GM21619 (cell line): ENCODE data around the gene SEC63.
"Not testable (repeated sequence)": the region's sequence is repeated elsewhere in the genome, so short reads cannot be mapped to it uniquely, and the experiment has no call there.

Source experiments
- ATAC-seq: cut with Tn5 transposase; IDR thresholded peaks from one replicate; pipeline ENCODE4 v1.9.1; 2021; ENCODE audit not compliant: unreplicated experiment

SEC63 gene

DNA sequence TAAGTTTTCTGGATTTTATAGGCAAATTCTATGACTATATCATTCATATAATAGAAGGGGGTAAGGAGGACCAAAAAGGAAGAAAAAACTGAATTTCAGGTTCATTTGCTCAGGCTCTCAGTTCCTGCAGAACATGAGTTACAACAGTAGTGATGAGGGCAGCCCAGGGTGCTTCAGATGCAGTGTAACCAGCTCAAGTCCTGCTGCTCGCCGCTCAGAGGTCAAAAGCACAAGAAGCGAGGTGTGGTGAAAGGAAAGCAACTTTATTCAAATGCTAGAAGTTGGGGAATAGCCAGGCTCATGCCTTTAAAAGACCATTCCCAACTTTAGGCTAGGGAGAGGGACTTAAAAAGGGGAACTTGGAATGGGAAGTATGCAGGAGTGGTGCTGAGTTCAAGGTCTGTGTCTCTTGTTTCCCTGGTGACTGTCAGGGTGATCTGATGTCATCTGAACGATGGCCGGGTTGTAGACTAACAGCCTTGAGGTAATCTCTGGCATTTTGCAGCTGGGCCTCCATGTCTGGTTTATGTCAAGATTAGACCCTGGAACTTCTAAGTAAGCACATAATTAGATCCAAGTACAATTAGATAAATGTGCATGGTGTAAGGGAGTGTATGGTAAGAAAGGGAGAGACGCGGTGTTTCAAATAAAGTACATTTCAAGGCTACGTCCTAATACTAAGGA is 14.5 kb upstream of the SEC63 start:
- ATAC-seq = no peak

DNA sequence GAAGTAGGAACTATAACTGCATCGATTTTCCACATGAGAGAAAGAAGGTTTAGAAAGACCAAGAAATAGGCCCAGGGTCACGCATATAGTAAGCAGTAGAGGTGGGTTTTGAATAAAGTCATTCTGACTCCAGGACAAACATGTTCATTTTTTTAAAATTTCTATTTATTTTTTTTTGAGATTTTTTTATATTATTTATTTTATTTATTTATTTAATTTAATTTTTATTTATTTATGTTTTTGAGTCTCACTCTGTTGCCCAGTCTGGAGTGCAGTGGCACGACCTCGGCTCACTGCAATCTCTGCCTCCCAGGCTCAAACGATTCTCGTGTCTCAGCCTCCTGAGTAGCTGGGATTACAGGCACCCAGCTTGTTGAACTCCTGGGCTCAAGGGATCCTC is 13.2 kb upstream of the SEC63 start:
- no peak for ATAC-seq

DNA sequence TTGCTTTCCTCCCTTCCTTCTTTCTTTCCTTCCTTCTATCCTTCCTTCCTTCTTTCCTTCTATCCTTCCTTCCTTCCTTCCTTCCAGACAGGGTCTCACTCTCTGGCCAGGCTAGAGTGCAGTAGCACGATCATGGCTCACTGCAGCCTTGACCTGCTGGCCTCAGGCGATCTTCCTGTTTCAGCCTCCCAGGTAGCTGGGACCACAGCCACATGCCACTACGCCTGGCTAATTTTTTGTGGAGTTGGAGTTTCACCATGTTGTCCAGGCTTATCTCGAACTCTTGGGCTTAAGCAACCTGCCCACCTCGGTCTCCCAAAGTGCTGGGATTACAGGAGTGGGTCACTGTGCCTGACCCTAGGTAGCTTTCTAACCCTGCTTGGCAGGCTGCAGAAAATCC is 12.2 kb upstream of the SEC63 start:
- no peak for ATAC-seq

DNA sequence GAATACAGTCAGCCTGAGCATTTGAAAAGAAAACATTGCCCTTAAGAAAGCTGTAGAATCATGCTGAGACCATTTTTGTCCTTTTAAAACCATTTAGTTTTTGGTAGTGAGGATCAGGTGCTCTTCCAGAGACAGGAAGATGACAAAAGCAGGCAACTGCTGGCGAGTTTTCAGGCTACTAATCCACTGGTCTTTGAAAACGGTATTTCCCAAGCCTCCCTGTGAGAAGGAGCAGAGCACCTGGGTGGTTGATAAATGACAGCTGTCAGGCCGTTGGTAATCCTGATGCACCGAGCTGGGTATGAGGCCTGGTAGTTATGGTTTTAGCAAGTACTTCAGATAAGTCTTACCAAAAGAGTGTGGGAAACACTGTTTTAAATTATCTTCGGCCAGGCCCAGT is 10.1 kb upstream of the SEC63 start:
- no peak for ATAC-seq

DNA sequence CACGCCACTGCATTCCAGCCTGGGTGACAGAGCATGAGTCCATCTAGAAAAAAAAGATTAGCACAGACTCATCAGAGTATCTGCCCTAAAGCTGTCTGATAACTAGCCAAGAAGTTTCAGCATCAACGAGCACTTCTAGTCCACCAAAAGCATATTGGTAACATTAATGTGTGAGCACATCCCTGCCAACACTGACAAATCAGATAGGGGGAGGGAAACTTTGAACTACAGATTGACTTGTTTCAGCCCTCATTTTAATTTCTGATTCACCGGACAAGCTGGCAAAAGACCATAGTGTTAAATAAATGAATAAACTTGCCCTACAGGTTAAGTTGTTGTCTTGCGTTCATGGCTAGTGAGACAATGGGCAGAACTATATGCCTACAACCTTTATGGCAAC is 7.7 kb upstream of the SEC63 start:
- no peak for ATAC-seq

DNA sequence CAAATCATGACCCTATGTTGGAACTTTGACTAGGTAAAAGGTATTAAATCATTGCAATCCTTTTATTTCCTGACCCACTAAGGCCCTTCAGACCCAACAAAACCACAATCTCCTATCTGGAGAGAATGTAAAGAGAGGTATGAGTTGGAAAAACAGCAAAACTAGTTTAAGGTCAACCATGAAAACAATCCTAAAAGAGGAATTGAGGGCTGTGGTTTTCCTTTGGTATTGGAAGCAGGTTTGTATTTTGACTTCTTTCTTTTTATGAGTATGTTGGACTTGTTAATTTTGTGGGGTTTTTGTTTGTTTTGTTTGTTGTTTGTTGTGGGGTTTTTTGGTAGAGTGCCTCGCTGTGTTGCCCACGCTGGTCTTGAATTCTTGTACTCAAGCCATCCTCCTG is 4.7 kb upstream of the SEC63 start:
- ATAC-seq = no peak

DNA sequence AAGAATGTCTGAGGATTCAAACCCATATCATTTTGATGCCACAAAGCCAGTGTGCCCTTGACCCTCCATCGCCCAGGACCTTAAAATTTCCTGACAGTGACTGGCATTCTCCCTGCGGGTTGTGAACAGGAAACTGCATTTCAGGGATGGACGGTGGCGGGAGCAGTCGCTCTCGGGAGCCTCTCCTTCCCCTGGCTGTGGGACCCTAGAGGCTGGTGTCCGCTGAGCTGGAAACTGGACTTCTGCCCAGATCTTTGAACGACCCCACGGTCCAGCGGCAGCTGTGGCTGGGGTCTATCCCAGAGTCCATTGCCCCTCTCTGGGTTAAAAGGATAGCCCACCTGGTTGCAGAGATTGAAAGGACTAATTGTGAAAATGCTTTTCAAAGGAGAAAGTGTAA is 1.4 kb upstream of the SEC63 start:
- no peak for ATAC-seq

DNA sequence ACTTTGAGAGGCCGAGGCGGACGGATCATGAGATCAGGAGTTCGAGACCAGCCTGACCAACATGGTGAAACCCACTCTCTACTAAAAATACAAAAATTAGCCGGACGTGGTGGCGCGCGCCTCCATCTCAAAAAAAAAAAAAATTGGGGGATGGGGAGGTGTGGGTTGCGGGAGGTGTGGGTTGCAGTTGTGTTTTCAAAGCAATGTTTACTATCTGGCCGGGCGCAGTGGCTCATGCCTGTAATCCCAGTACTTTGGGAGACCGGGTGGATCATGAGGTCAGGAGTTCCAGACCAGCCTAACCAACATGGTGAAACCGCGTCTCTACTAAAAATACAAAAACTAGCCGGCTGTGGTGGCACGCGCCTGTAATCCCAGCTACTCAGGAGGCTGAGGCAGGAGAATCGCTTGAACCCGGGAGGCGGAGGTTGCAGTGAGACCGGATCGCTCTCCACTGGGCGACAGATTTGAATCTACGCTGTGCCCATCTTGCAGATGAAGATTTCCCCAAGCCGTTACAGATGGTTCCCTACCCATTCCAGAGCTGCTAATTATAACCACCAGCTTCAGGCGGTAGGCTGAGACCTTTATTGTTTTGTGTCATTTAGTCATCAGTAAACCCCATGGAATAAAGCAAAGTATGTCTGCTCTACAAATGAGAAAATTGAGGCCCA is 818 bp upstream of the SEC63 start:
- not testable (repeated sequence) for ATAC-seq

DNA sequence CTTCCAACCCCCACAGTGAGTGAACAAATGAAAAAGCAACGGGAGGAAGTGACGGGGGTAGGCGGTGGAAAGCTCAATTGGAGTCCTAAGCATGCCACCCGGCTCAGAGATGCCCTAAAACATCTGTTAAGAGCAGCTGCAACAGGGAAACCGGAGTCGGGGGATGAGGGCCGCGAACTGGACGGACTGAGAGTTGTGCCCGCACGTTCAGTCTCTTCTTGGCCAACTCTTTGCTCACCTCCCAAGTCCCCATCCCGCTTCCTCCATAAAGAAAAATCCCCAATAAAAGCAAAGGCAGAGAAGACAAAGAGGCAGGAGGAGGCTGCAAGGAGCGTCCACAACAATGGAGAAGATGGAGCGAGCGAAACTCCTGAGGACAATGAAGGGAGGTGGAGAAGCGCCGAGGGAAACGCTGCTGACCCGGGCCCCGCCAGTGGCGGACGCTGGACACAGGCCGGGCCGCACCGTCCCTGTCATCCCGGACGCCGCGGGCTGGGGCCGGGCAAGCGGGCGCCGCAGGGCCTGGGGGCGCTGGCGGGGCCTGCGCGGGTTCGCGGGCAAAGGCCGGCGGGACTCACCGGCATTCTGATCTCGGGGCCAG is 600 bp downstream of the SEC63 start:
- peak; percentile 29 for ATAC-seq

DNA sequence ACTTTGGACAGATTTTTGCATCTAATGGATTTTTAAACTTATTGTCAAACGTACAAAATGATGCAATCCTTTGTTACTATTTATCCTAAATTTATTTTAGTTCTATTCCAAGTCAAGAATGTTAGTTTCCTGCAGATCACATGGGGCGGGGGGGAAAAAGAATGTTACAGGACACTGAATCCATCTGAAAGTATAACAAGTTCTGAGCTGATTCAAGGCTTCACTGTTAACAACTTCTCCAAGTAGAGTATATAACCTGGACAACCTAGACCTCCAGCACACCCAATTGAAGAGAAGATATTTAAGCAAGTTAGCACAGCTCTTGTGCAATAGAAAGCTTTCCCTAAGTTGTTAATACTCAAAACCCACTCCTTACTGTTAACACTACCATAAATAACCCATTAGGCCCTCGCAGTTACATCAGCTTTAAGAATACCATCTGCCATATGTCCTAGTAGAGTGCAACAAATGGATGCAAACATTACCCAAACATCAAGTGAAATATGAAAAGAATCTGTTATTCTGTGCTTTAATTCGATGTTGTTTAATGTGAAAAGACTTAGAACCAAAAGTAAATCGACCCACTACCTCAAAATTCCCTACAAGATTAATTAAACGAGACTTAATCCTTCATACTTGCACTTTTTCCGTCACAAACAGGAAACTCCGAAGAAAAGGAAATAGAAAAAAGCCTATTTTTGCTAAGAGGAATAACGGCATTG is 1.3 kb downstream of the SEC63 start:
- no peak for ATAC-seq

DNA sequence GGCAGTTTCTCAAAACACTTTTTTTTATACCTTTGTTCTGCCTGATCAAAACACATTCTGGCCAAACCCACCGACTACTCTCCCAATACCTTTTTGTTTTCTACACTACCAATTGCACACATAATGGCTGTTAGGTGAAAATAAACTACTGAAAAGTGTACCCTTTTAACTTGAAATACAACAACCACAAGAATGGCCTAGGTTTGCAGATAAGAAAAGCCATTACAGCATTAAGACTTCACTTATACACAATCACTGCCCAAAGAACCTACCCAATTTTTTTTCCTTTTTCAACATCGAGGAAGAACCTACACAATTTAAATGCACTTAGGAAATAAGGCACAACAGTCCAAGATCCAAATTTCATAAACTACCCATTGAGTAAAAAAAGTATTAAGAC is 1.8 kb downstream of the SEC63 start:
- ATAC-seq = no peak

DNA sequence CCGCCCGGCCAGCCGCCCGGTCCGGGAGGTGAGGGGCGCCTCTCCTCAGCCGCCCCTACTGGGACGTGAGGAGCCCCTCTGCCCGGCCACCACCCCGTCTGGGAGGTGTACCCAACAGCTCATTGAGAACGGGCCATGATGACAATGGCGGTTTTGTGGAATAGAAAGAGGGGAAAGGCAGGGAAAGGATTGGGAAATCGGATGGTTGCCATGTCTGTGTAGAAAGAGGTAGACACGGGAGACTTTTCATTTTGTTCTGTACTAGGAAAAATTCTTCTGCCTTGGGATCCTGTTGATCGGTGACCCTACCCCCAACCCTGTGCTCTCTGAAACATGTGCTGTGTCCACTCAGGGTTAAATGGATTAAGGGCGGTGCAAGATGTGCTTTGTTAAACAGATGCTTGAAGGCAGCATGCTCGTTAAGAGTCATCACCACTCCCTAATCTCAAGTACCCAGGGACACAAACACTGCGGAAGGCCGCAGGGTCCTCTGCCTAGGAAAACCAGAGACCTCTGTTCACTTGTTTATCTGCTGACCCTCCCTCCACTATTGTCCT is 4.1 kb downstream of the SEC63 start:
- ATAC-seq = not testable (repeated sequence)

DNA sequence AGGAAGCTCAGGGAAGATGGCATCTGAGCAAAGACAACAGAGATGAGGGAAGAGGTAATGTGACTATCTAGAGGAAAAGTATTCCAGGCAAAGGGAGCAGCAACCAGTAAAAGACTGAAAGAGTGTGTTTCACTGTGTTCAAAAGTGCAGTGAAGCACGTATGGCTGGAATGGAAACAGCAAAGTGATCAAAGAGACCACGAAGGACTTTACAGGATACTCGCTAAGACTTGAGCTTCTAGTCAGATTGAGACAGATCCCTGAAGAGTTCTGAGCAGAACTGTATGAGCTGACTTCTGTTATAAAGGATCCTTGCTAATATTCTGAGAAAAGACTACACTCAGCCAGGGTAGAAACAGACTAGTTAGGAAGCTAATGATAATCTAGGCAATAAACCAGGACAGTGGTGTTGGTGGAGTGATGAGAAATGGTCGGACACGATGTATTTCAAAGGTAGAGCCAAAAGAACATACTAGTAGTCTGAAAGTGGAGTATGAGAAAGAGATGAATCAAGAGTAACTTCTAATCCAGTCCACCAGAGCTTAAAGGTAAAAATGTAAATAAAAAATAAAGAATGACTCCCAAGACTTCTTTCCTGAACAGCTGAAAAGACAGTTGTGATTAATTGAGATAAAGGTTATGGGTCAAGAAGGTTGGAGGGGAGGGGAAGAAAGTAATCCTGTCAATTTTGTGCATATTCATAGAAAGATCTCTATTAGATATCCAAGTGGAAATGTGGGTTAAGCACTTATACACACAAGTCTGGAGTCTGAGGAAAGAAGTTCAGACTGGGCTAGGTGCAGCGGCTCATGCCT is 14.2 kb downstream of the SEC63 start:
- no peak for ATAC-seq

DNA sequence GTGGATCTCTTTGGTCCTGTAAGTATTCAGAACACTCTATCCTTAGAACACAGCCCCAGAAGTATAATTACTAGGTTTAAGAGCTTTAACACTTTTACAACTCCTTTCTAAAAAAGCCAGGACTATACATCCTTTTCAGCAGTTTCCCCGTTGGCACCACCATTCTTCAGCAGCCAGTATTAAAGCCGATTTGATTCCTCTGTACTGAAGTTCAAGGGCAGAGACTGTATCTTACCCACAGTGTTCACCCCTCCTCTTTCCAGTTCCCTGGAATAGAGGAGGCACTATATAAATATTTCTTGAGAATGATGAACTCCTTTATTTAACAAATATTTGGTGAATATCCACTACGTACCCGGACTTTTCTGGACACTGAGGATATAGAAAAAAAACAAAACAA is 15.9 kb downstream of the SEC63 start:
- ATAC-seq = no peak

DNA sequence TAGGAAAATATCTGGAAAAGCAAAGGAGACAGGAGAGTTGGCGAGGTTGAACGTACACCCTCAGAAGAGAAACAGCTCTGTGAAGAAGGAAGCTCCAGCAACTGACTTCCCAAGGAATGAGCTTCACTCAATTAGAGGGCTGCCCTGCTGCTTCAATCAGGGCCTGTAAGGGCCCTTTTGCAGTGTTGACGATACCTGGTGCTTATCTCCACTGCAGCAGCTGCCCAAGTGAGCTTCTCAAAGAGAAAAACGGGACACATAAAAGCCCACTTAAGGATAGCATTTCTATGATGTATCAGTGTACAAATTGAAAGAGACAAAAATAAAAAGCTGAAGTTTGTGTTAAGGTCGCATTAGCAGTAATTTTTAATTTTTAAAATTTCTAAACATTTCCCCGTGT is 16.4 kb downstream of the SEC63 start:
- no peak for ATAC-seq

DNA sequence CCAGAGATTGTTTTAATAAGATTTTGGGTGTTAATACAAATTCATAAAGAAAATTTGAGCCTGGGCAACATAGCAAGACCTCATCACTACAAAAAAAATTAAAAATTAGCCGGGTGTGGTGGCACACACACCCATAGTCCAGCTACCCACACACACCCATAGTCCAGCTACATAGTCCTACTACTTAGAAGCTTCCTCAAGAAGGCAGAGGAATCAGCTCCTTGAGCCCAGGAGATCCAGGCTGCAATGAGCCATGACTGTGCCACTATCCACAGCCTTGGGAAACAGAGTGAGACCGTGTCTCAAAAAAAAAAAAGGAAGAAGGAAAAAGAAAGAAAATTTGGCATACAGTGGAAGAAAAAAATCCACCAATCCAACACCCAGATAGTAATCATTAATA is 16.8 kb downstream of the SEC63 start:
- no peak for ATAC-seq

DNA sequence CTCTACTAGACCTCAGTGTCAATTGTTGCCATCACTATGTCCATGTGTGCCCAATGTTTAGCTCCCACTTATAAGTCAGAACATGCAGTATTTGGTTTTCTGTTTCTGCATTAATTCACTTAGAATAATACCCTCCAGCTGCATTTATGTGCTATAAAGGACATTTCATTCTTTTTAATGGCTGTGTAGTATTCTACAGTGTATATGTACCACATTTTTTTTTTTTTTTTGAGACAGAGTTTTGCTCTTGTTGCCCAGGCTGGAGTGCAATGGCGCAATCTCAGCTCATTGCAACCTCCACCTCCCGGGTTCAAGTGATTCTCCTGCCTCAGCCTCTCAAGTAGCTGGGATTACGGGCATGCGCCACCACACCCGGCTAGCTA is 21.1 kb downstream of the SEC63 start:
- ATAC-seq = not testable (repeated sequence)

DNA sequence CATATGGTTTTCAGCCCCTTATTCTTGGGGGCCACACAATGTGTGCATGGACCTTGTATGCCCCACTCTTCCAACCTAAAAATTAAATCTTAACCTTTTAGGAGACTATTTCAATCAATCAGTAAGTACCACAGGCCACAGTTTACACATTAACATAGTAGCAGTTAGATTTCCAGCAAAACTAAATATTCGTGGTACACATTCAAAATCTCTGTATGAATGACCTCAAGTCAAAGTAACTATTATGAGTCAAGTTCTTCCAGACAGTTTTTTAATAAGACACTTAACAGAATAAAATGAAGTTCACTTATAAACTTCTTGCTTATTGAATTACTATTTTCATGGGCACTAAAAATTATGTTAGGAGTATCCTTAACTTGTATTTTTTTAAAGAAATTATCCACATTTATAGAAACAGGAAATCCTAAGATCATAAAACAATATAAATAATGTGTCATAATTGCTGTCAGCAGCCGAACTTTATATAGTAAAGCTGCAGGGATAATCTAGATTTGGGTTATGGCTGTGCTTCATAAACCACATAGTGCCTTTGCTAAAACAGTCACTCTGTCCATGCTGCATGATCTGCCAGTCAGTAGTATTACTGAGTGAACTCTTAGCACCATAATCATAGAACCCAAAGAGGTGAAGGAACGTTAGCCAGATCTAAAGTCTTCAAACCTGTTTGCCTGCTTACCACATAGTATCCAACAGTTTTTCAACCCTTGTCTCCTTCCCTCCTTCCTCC is 21.7 kb downstream of the SEC63 start:
- ATAC-seq = no peak

DNA sequence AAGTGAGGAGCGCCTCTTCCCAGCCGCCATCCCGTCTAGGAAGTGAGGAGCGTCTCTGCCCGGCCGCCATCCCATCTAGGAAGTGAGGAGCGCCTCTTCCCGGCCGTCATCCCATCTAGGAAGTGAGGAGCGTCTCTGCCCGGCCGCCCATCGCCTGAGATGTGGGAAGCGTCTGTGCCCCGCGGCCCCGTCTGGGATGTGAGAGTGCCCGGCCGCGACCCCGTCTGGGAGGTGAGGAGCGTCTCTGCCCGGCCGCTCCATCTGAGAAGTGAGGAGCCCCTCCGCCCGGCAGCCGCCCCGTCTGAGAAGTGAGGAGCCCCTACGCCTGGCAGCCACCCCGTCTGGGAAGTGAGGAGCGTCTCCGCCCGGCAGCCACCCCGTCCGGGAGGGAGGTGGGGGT is 23.8 kb downstream of the SEC63 start:
- ATAC-seq = not testable (repeated sequence)

DNA sequence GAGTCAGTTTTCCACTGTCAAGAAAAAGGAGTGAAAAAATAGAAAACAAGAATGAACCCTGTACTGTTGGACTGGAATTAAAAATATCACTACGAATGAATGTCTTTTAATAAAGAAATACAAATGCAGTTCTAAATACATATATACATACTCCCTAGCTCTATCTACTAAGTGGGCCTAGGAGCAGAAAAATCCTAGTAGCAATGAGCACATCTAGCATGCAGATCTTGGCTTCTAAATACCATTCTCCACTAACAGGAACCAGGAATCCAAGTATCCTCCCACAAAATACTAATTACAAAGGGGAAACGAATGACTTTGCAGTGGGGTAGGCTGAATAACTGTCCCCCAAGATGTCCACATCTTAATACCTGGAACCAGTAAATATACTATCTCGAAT is 25.4 kb downstream of the SEC63 start:
- ATAC-seq = no peak
